CD4-positive, CD25-positive, alpha-beta regulatory T cell (primary cell): Measurements from ENCODE around the gene HOXD11. TPM values are rescaled to one million over a fixed set of nuclear protein-coding genes. Genes with fewer than 3 reads are reported as not detected.

ENCODE experiments used
- ATAC-seq, 2 donors: fragments of 150-1000 bp; cut with Tn5 transposase; one replicate each; pipeline ENCODE4 v1.10.0; 2021; ENCODE audit warnings: low read depth in 2 of 2, moderate number of reproducible peaks in 2 of 2, moderate library complexity in 1 of 2
- DNase-seq, 3 donors: peaks; one replicate each; pipeline versions ENCODE4 v3.0.0 to v3.0.0-alpha.2; 2012 to 2022; ENCODE audit warnings: mixed read lengths in 1 of 3
- H3K27ac ChIP-seq: one replicate; pipeline ENCODE4 v1.7.0; 2013; ENCODE audit warnings: mild to moderate bottlenecking, low read length; ENCODE audit not compliant: insufficient read depth, poor library complexity, severe bottlenecking
- H3K27me3 ChIP-seq: one replicate; pipeline ENCODE4 v1.7.0; 2013; ENCODE audit warnings: low read length; ENCODE audit not compliant: control insufficient read depth, insufficient read depth
- H3K36me3 ChIP-seq: one replicate; pipeline ENCODE4 v1.7.0; 2013; ENCODE audit warnings: mild to moderate bottlenecking, low read length, moderate library complexity; ENCODE audit not compliant: control insufficient read depth, insufficient read depth
- H3K4me1 ChIP-seq: 2 replicates; pipeline ENCODE4 v1.7.0; 2013; ENCODE audit warnings: mild to moderate bottlenecking, low read length; ENCODE audit not compliant: insufficient read depth, control insufficient read depth, poor library complexity, severe bottlenecking
- H3K4me3 ChIP-seq: one replicate; pipeline ENCODE4 v1.7.0; 2013; ENCODE audit warnings: low read depth, mild to moderate bottlenecking, low read length, moderate library complexity
- H3K9me3 ChIP-seq, 2 experiments: 1 replicate in 1 of 2; 2 replicates in 1 of 2; pipeline ENCODE4 v1.7.0; 2013; ENCODE audit warnings: low read length in 2 of 2, mild to moderate bottlenecking in 1 of 2, moderate library complexity in 1 of 2; ENCODE audit not compliant: control insufficient read depth in 2 of 2
- H3K27ac Mint-ChIP-seq, 3 donors: one replicate each; pipeline ENCODE4 v1.8.0; 2020 to 2022; ENCODE audit warnings: mild to moderate bottlenecking in 3 of 3, mixed read lengths in 3 of 3, moderate library complexity in 2 of 3
- H3K27me3 Mint-ChIP-seq: one replicate; pipeline ENCODE4 v1.8.0; 2022; ENCODE audit warnings: mild to moderate bottlenecking, mixed read lengths
- H3K36me3 Mint-ChIP-seq: one replicate; pipeline ENCODE4 v1.8.0; 2020; ENCODE audit warnings: mixed read lengths
- H3K4me1 Mint-ChIP-seq, 4 donors: one replicate each; pipeline ENCODE4 v1.8.0; 2020 to 2022; ENCODE audit warnings: mixed read lengths in 4 of 4, mild to moderate bottlenecking in 1 of 4
- H3K4me3 Mint-ChIP-seq, 4 donors: one replicate each; pipeline ENCODE4 v1.8.0; 2020 to 2022; ENCODE audit warnings: mild to moderate bottlenecking in 4 of 4, mixed read lengths in 4 of 4, moderate library complexity in 3 of 4
- H3K9me3 Mint-ChIP-seq, 7 donors: one replicate each; pipeline ENCODE4 v1.8.0; 2020 to 2022; ENCODE audit warnings: mixed read lengths in 7 of 7, mild to moderate bottlenecking in 3 of 7, moderate library complexity in 2 of 7
- polyA plus RNA-seq, 4 donors: library from polyadenylated mRNA; unstranded; fragments of 300-500 nt; fragmentation: Illumina TruSeq; gene quantifications; one replicate each; pipeline ENCODE4 v1.2.3, GENCODE V29; 2021
- total RNA-seq: library from RNA; stranded (reverse); gene quantifications from one replicate; pipeline ENCODE4 v1.2.3, GENCODE V29; 2022

Gene HOXD11
- total and polyA plus RNA-seq, 5 donors from 2014 or later = not detected

DNA sequence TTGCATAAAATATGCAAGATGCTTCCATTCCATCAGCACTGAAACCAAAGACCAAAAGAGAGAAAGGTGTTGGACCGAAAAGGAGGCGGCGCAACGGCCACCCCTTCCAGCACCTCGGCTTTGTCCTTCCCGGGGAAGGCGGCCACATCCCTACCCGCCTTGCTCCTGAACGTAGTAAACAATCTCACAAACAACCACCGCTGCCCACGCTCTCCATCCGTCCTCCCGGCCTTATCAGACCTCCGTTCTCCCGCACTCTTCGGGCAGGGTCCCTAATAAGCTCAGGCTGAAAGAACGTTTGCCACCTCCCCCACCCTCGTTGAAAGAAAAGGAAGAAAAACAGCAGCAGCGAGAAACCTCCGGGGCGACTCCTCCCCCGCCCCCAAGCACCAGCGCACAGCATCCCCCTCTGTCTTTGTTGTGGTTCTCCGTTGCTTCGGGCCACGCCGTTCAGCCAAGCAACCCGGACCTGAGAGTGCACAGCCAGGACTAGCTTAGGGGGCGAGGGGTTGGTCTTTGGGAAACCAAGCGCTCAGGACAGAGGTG lies 27.7 kb upstream of the HOXD11 start:
- peaks cover 33 to 64% of the 10 kb centered on the region in 2 experiments for H3K9me3 ChIP-seq
- DNase-seq = no peak
- H3K9me3 Mint-ChIP-seq = peaks cover 0 to 48% (median 14%) of the 10 kb centered on the region in 7 donors

DNA sequence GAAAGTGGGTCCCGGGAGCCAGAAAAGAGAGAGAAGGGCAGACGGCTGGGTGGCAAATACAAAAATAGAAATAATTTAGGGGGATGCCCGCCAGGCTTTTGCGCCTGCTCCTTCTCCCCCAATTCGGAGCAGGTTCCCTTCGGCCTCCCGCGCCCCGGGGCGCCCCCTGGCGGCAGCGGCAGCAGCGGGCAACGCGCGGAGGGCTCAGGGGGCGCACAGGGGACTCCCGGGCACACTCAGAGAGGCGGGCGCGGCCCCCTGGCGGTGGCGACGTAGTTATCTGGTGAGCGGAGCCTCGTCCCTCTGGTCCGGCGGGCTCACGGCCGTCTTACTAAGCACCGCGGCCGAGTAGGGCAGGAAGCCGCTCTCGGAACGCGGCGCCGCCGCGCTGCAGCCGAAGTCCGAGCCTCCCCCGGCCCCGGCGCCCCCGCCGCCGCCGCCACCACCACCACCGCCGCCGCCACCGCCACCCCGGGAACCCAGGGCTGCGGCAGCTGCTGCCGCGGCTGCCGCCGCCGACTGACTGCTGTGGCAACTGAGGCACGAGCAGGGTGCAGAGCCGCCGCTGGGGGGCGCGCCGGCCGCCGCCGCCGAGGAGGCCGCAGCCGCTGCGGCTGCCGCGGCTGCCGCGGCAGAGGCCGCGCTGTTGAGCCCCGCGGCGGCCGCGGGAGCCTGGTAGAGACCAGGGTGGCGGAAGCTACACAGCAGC lies 27.1 kb upstream of the HOXD11 start:
- peak overlapping the region in 3 of 4 donors; percentile 33 to 74 (median 55) for H3K4me3 Mint-ChIP-seq
- peak overlapping the region in 2 of 3 donors; percentile 75 to 84 for H3K27ac Mint-ChIP-seq
- Histone ChIP-seq H3K9me3 (peaks cover 33 to 70% of the 10 kb centered on the region in 2 experiments), H3K4me3 (no peak overlapping the region), H3K4me1 (peaks cover 13% of the 10 kb centered on the region), H3K27me3 (peaks cover 65% of the 10 kb centered on the region), H3K36me3 (no peaks in the 10 kb centered on the region), H3K27ac (no peak overlapping the region)
- ATAC-seq (no peak), DNase-seq (no peak)
- peaks cover 4% of the 10 kb centered on the region for H3K36me3 Mint-ChIP-seq
- peaks cover 0 to 52% (median 14%) of the 10 kb centered on the region in 7 donors for H3K9me3 Mint-ChIP-seq
- peaks cover 88% of the 10 kb centered on the region for H3K27me3 Mint-ChIP-seq
- peaks cover 2 to 16% (median 15%) of the 10 kb centered on the region in 4 donors for H3K4me1 Mint-ChIP-seq

More for the DNA sequence above, 27.7 kb upstream of the HOXD11 start:
- Histone ChIP-seq H3K36me3 (no peaks in the 10 kb centered on the region), H3K4me3 (no peak overlapping the region), H3K27ac (no peak overlapping the region), H3K4me1 (peaks cover 13% of the 10 kb centered on the region), H3K27me3 (peaks cover 66% of the 10 kb centered on the region)
- peaks cover 2 to 16% (median 15%) of the 10 kb centered on the region in 4 donors for H3K4me1 Mint-ChIP-seq
- peak overlapping the region; percentile 33 to 84 (median 64) for H3K4me3 Mint-ChIP-seq
- H3K27me3 Mint-ChIP-seq = peaks cover 88% of the 10 kb centered on the region
- no peak for ATAC-seq
- peaks cover 4% of the 10 kb centered on the region for H3K36me3 Mint-ChIP-seq
- H3K27ac Mint-ChIP-seq = peak overlapping the region; percentile 75 to 84 (median 77)

DNA sequence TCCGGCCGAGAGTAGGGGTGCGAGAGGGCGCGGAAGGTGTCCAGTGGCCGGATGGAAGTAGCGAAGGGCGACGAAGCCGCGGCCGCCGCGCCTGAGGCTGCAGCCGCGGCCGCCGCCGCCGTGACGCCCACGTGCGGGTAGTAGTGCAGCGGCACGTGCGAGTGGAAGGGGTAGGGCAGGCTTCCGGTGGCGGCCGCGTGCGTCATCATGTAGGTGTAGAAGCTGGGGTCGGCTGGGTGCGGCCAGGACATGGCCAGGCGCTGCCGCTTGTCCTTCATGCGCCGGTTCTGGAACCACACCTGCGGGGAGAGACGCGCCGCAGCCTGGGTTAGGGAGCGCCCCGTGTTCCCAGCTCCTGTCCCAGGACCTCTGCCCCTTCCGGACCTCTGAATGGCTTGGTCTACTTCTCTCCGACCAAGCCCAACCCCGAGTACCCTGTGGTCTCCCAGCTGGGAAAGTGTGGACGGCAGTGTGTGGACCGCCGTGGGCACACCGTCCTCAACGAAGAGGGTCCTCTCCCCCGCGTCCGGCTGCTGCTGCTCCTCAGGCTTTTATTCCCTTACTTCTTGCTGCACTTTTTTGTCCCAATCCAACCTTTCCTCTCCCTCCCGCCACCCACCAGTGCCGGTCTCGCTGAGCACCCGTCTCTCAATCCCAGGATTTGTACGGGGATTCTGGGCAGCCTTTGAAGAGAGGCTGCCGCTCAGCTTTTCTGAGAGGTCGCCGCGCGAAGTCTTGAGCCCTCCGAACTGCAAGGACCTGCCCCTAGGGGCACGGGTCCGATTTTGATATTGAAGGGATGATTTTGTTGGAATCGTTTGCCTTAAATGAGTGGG lies 26.3 kb upstream of the HOXD11 start:
- H3K27me3 Mint-ChIP-seq = peaks cover 88% of the 10 kb centered on the region
- peak overlapping the region; percentile 56 to 83 (median 62) for H3K27ac Mint-ChIP-seq
- no peak for DNase-seq
- H3K36me3 Mint-ChIP-seq = peaks cover 4% of the 10 kb centered on the region
- H3K9me3 ChIP-seq = peaks cover 30 to 76% of the 10 kb centered on the region in 2 experiments
- peaks cover 0 to 46% (median 12%) of the 10 kb centered on the region in 7 donors for H3K9me3 Mint-ChIP-seq
- peaks cover 2 to 16% (median 15%) of the 10 kb centered on the region in 4 donors for H3K4me1 Mint-ChIP-seq
- no peak overlapping the region for H3K27ac ChIP-seq
- H3K4me1 ChIP-seq = peaks cover 13% of the 10 kb centered on the region
- no peak overlapping the region for H3K4me3 ChIP-seq
- H3K4me3 Mint-ChIP-seq = peak overlapping the region in 3 of 4 donors; percentile 30 to 77 (median 73)
- no peaks in the 10 kb centered on the region for H3K36me3 ChIP-seq
- H3K27me3 ChIP-seq = peaks cover 60% of the 10 kb centered on the region
- ATAC-seq = no peak

DNA sequence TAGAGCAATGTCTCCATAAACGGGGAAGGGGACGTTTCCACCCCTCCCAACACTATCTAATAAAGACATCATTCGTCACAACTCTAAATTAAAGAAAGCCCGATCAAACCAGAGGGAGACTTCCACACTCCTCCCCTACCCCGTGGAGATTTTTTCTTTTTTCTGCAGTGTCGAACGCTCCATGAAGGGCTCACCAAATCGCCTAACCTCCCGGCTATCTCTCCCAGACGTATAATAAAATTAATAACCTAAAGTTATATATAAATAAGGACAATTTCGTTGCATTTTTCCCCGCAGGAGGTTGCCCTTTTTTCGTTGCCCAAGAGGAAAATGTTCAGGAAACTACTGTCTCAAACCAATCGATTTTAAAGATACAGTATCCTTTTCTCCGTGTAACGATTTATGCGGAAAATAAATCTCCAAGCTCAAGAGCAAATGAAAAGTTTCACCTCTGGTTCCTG lies 25.7 kb upstream of the HOXD11 start:
- Histone ChIP-seq H3K36me3 (no peaks in the 10 kb centered on the region), H3K4me1 (peaks cover 13% of the 10 kb centered on the region), H3K27ac (no peak overlapping the region), H3K4me3 (no peak overlapping the region), H3K27me3 (peaks cover 57% of the 10 kb centered on the region), H3K9me3 (peaks cover 26 to 82% of the 10 kb centered on the region in 2 experiments)
- ATAC-seq (no peak), DNase-seq (no peak)
- H3K9me3 Mint-ChIP-seq = peaks cover 0 to 43% (median 11%) of the 10 kb centered on the region in 7 donors
- H3K4me1 Mint-ChIP-seq = peaks cover 3 to 16% (median 15%) of the 10 kb centered on the region in 4 donors
- peak overlapping the region; percentile 62 to 87 (median 83) for H3K27ac Mint-ChIP-seq
- H3K27me3 Mint-ChIP-seq = peaks cover 88% of the 10 kb centered on the region
- H3K4me3 Mint-ChIP-seq = peak overlapping the region in 3 of 4 donors; percentile 30 to 77 (median 73)
- peaks cover 4% of the 10 kb centered on the region for H3K36me3 Mint-ChIP-seq

DNA sequence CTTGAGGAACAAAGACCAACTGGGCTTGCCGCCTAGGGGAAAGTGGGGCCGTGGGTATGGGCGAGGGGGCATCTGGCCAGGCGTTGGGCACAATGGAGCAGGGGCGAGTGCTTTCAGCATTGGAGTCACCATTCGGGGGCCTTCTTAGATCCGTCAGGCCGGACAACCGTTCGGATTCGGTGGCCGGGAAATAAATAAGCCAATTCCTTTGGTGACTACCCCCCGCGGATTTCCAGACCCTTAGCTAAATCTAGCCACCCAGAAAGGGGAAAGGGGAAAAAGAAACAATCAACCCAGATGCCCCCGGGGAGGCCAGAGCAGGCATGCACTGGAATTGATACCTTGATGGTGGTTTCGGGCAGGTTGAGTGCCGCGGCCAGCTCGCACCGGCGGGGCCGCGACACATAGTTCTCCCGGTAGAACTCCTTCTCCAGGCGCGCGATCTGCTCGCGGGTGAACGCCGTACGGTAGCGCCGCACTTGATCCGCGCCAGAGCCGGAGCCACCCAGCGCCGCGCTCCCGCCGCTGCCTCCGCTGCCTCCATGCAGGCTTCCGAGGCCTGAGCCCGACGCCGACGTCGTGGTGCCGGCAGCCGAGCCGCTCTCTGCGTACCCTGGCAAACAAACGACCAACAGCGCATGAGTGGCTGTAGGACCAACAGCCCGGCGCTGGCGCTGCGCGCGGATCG lies 25.1 kb upstream of the HOXD11 start:
- Mint-ChIP-seq H3K27me3 (peaks cover 88% of the 10 kb centered on the region), H3K4me3 (peak overlapping the region in 3 of 4 donors; percentile 30 to 53 (median 52)), H3K9me3 (peaks cover 0 to 43% (median 8%) of the 10 kb centered on the region in 7 donors), H3K27ac (peak overlapping the region in 2 of 3 donors; percentile 83 to 87), H3K36me3 (peaks cover 4% of the 10 kb centered on the region), H3K4me1 (peaks cover 4 to 18% (median 15%) of the 10 kb centered on the region in 4 donors)
- DNase-seq (no peak), ATAC-seq (no peak)
- peaks cover 20 to 77% of the 10 kb centered on the region in 2 experiments for H3K9me3 ChIP-seq
- no peaks in the 10 kb centered on the region for H3K36me3 ChIP-seq
- no peak overlapping the region for H3K4me3 ChIP-seq
- peaks cover 13% of the 10 kb centered on the region for H3K4me1 ChIP-seq
- no peak overlapping the region for H3K27ac ChIP-seq
- H3K27me3 ChIP-seq = peaks cover 57% of the 10 kb centered on the region

DNA sequence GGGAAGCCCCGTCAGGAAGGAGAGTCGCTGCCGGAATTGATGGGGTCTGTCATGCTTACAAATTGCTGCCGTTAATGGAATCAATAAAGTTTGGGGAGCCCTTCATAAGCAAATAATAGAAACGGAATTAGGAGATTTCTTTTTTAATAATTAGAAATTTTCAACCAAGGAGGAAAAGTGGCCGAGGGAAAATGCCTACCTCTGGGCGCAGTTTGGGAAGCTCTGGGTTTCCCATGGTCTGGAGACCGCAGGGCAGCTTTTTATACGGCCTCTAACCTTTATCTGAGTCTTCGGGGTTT lies 24.6 kb upstream of the HOXD11 start:
- ATAC-seq (no peak), DNase-seq (no peak)
- Histone ChIP-seq H3K4me3 (no peak overlapping the region), H3K27me3 (peaks cover 56% of the 10 kb centered on the region), H3K36me3 (no peaks in the 10 kb centered on the region), H3K9me3 (peaks cover 18 to 78% of the 10 kb centered on the region in 2 experiments), H3K4me1 (peaks cover 13% of the 10 kb centered on the region), H3K27ac (no peak overlapping the region)
- Mint-ChIP-seq H3K36me3 (peaks cover 4% of the 10 kb centered on the region), H3K4me1 (peaks cover 4 to 20% (median 15%) of the 10 kb centered on the region in 4 donors), H3K27ac (peak overlapping the region in 1 of 3 donors; percentile 75), H3K4me3 (peak overlapping the region in 3 of 4 donors; percentile 29 to 52 (median 48)), H3K27me3 (peaks cover 88% of the 10 kb centered on the region), H3K9me3 (peaks cover 0 to 45% (median 8%) of the 10 kb centered on the region in 7 donors)
